ENCODE measurements around the gene SLC43A1.
"Not testable (repeated sequence)": the region's sequence is repeated elsewhere in the genome, so short reads cannot be mapped to it uniquely, and the experiment has no call there.

GRCh38 chr11:57445122-57445394 lies 70.4 kb downstream of the SLC43A1 start:
- not testable (repeated sequence) for TF ChIP-seq CTCF, POLR2A (IDR thresholded peaks at IDR 0.05)
